Hepatic stellate cell (primary cell): Measurements from ENCODE around the gene BFSP1.

Source experiments
- DNase-seq: peaks from one replicate; pipeline ENCODE4 v3.0.0; 2011; ENCODE audit warnings: low spot score

Gene BFSP1

GRCh38 chr20:17465236-17465635 is 65.9 kb downstream of the BFSP1 start:
- DNase-seq: no peak

DNA sequence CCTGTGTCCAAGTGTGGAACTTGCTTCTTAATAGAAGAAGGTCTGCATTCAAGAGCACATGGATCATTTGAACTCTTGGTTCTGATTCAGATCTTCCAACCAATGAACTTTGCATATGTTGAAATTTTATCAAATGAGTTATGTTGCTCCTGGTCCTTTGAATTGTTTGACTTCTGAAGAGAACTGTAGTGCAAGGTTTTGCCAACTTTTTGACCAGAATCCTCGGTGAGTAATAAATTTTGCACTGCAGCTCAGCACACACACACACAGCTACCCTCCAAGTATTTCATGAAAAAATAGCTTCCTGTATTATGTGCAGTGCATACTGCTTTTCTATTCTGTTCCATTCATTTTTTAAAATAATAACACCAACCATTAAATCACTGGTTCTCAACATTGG is 67.5 kb downstream of the BFSP1 start:
- no peak for DNase-seq

DNA sequence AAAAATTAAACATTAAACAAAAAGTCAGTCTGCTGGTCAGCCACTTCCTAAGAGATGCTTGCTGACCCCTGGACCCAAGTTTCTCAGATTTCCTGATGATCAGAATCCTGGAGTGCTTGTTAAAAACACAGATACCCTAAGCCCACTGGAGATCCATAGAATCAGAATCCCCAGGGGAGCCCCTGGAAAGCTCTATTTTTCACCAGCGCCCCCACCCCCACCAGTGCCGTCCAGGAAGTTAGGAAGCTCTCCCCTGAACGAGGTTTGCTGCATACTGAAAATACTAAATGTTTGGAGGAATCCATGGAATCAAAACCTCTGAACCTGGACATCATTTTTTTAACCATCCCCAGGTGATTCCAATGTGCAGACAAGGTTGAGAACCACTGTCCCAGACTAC is 69.2 kb downstream of the BFSP1 start:
- DNase-seq: no peak

- no peak for DNase-seq
These were observed 71.1 kb downstream of the BFSP1 start for GRCh38 chr20:17460119-17460518.

GRCh38 chr20:17457588-17458190 is 73.5 kb downstream of the BFSP1 start:
- DNase-seq: no peak

- no peak for DNase-seq
These were observed 74.1 kb downstream of the BFSP1 start for GRCh38 chr20:17457079-17457478.

DNA sequence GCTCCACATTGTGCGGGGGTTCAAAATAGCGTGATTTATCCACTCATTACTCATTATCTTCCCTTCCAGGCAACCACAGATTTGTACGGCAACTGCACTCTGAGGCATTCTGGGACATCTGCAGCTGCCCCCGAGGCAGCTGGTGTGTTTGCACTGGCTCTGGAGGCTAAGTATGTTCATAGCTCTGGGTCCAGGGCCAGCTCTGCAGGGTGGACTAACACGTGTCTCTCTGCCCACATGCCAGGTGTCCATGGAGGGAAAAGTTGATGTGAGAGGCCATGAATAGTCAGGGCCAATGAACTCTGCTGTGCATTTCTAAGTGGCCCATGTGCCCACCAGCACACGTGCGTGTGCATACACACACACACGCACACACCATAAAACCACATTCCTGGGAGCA is 74.9 kb downstream of the BFSP1 start:
- no peak for DNase-seq

DNA sequence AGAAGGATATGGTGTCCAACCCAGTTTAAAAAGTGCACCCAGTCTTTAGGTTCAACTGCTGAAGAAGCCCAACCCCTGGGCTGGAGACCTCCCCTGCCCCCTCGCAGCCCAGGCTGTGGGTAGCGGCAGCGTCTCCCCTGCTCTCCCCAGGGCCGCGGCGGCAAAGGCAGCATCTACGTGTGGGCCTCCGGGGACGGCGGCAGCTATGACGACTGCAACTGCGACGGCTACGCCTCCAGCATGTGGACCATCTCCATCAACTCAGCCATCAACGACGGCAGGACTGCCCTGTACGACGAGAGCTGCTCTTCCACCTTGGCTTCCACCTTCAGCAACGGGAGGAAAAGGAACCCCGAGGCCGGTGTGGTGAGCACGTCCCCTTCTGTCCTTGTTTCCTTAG is 77.6 kb downstream of the BFSP1 start:
- no peak for DNase-seq

DNA sequence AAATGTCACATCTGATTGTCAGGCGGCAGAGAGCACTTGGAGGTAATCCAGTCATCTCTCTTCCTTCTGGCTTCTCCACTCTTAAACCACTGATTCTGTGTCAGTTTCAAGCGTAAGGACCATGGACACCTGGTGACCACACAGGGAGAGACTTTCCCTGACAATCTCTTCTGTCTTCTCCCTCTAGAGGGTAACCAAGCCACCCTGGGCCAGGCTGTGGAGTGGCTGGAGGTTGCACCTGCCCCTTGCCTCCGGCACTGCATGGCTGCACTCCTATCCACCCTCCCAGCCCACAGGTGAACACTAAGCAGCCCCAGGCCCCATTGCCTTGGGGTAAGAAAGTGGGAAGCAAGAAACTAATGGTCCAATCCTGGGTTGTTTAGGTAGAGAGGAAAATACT is 78.7 kb downstream of the BFSP1 start:
- no peak for DNase-seq

- DNase-seq: no peak
These were observed 82.1 kb downstream of the BFSP1 start for GRCh38 chr20:17449031-17449430.

GRCh38 chr20:17448071-17448470 is 83.1 kb downstream of the BFSP1 start:
- no peak for DNase-seq

DNA sequence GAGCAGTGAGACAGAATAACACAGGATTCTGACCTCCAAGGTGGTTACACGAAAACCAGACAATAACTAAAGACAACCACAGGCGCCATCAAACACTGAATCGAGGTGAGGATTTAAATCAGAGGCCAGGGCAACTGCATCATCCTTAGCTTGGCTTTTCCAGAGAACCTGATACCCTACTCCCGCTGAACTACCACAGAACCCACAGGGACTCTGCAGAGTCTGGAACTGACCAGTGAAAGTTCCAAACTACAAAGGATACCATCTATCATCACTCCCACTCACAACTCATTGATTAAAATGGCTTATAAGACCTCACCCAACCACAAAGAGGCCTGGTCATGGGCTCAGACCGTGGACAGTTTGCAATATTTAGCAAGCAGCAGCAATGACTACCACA is 85.0 kb downstream of the BFSP1 start:
- DNase-seq: no peak

GRCh38 chr20:17445543-17445942 is 85.6 kb downstream of the BFSP1 start:
- no peak for DNase-seq

GRCh38 chr20:17444091-17444490 is 87.1 kb downstream of the BFSP1 start:
- no peak for DNase-seq
